Spleen (tissue), 10 donors: ENCODE measurements around the gene MFSD6L. TPM values are rescaled to one million over a fixed set of nuclear protein-coding genes. Genes with fewer than 3 reads are reported as not detected.

Source experiments
- polyA plus RNA-seq, 3 donors: library from polyadenylated mRNA; stranded (reverse); fragments of 200-250 nt; gene quantifications; one replicate each; pipeline ENCODE4 v1.2.1, GENCODE V29; 2013
- total RNA-seq, 7 donors: library from RNA; depleted of rRNA in 3 of 7; stranded (reverse); fragments of >200 nt in 3 of 7; fragmentation: NEBNext Ultra II Directional in 4 of 7; extraction: Animal tissue kit (Norgen Biotek cat#: 25700) in 4 of 7; gene quantifications; one replicate each; pipeline versions ENCODE4 v1.1.0 to v1.2.1, GENCODE V29; 2016 to 2021
- donor health status: healthy with polysubstance abuse.
- donor health status: DM: no; HTN: no; CAD: no; lungs with moderate emphysema.
- donor health status: DM: no; HTN: no; CAD: no.
- donor health status: Bipolar disorder and iron deficiency.
- donor health status: healthy.
- donor health status: DM: no; HTN: no; CAD: no.
- donor health status: DM: yes; HTN: yes; CAD: no.

MFSD6L gene
- total and polyA plus RNA-seq, 10 donors: 0.12 to 1.0 (median 0.37) TPM

Other genes starting within 250 kb of the MFSD6L start
- gene MYH10, start 168.6 kb downstream of the MFSD6L start, total RNA-seq: 10 to 100 TPM in 1 of 7 donors, 1 to 10 TPM in 6; 3.0 to 14.4 (median 8.2) TPM
- 1 to 10 TPM; 1.0 to 2.2 (median 1.8) TPM for gene MYH10, start 168.6 kb downstream of the MFSD6L start, polyA plus RNA-seq
- gene CCDC42, start 54.5 kb downstream of the MFSD6L start, total RNA-seq: under 1 TPM in 1 of 7 donors, not detected in 6; 0.60 TPM
- under 1 TPM; 0.10 to 0.33 (median 0.11) TPM for gene CCDC42, start 54.5 kb downstream of the MFSD6L start, polyA plus RNA-seq
- gene SPDYE4, start 40.8 kb downstream of the MFSD6L start, total RNA-seq: not detected
- not detected for gene SPDYE4, start 40.8 kb downstream of the MFSD6L start, polyA plus RNA-seq
- gene PIK3R6, start 68.3 kb upstream of the MFSD6L start, total RNA-seq: 1 to 10 TPM; 5.4 to 9.6 (median 7.1) TPM
- 1 to 10 TPM; 1.3 to 3.9 (median 3.1) TPM for gene PIK3R6, start 68.3 kb upstream of the MFSD6L start, polyA plus RNA-seq
- gene PIK3R5, start 166.3 kb upstream of the MFSD6L start, total RNA-seq: 100 to 1,000 TPM in 1 of 7 donors, 10 to 100 TPM in 6; 46.1 to 110 (median 79.1) TPM
- gene PIK3R5, start 166.3 kb upstream of the MFSD6L start, polyA plus RNA-seq: 10 to 100 TPM in 2 of 3 donors, 1 to 10 TPM in 1; 8.5 to 18.2 (median 12.3) TPM
- gene NTN1, start 222.1 kb upstream of the MFSD6L start, total RNA-seq: under 1 TPM in 5 of 7 donors, not detected in 2; 0.17 to 0.43 (median 0.23) TPM
- under 1 TPM; 0.07 to 0.38 (median 0.14) TPM for gene NTN1, start 222.1 kb upstream of the MFSD6L start, polyA plus RNA-seq